HepG2 (cell line): ENCODE data around the gene ABCB4.

ENCODE experiments used
- DPF2 ChIP-seq: sonication (generic); formaldehyde crosslinking; IDR thresholded peaks from 2 replicates; pipeline ENCODE4 v1.4.0; 2020; ENCODE audit warnings: mild to moderate bottlenecking, low read depth, missing genetic modification reagents, borderline replicate concordance
- IKZF1 ChIP-seq: fragments of 450-650 bp; IDR thresholded peaks from 2 replicates; pipeline ENCODE4 v1.7.1; 2016
- ZSCAN29 ChIP-seq: sonication (generic); formaldehyde crosslinking; conservative IDR thresholded peaks from 2 replicates; pipeline ENCODE4 v1.4.0; 2020; ENCODE audit warnings: mild to moderate bottlenecking, missing genetic modification reagents
- TF ChIP-seq, protein P1 (sequence below): sonication (generic); formaldehyde crosslinking; IDR thresholded peaks from 2 replicates; pipeline ENCODE4 v1.8.1; 2023; ENCODE audit warnings: mild to moderate bottlenecking, moderate library complexity, missing genetic modification reagents
- TF ChIP-seq, protein P2 (sequence below): sonication (generic); formaldehyde crosslinking; IDR thresholded peaks from 2 replicates; pipeline ENCODE4 v1.5.0; 2020; ENCODE audit warnings: mild to moderate bottlenecking, missing genetic modification reagents, moderate library complexity

DNA sequence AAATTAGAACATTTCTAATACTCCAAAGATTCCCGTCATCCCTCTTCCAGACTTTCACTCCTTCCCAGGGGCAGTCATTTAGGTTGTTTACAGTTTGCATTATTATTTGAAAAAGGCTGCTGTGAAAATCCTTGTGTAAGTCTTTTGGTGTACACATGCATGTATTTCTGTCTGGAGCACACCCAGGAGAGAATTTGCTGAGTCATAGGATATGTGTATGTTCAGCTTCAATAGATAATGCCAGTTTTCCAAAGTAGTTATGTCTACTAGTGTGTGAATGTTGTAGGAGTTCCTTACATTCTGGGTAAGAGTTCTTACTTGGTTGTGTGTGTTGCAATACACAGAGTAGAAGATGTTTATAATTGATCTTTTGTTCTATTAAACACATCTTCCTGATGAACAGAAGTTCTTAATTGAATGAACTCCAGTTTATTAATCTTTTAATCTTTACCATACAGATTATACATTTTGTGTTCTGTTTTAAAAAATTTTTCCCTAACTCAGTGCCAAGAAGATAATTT, 104.8 kb downstream of the ABCB4 start:
- TF ChIP-seq, protein P1, sequence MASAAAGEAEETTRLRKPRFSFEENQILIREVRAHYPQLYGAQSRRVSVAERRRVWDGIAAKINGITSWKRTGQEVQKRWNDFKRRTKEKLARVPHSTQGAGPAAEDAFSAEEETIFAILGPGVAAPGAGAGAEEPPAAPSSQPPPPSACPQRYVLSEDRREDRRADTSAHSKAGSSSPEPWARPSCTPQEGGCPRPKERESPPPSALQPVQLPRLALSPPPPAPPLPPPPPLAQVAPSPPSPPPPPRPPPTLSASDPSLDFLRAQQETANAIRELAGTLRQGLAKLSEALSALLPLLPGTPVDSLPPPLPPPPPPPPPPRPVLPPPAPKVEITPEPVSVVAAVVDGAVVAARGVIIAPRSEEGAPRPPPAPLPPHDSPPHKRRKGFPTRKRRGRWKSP (CRISPR knock-in tag), result no peak
- no peak for TF ChIP-seq DPF2
- TF ChIP-seq, protein P2, sequence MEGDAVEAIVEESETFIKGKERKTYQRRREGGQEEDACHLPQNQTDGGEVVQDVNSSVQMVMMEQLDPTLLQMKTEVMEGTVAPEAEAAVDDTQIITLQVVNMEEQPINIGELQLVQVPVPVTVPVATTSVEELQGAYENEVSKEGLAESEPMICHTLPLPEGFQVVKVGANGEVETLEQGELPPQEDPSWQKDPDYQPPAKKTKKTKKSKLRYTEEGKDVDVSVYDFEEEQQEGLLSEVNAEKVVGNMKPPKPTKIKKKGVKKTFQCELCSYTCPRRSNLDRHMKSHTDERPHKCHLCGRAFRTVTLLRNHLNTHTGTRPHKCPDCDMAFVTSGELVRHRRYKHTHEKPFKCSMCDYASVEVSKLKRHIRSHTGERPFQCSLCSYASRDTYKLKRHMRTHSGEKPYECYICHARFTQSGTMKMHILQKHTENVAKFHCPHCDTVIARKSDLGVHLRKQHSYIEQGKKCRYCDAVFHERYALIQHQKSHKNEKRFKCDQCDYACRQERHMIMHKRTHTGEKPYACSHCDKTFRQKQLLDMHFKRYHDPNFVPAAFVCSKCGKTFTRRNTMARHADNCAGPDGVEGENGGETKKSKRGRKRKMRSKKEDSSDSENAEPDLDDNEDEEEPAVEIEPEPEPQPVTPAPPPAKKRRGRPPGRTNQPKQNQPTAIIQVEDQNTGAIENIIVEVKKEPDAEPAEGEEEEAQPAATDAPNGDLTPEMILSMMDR (CRISPR knock-in tag), result no peak
- TF ChIP-seq IKZF1, result no peak
- TF ChIP-seq ZSCAN29 (CRISPR knock-in tag), result no peak
